ENCODE measurements around the gene KRTAP20-1. TPM values are rescaled to one million over a fixed set of nuclear protein-coding genes. Genes with fewer than 3 reads are reported as not detected.

KRTAP20-1 gene
- total RNA-seq, 1 experiment from 2014 or later, result not detected

DNA sequence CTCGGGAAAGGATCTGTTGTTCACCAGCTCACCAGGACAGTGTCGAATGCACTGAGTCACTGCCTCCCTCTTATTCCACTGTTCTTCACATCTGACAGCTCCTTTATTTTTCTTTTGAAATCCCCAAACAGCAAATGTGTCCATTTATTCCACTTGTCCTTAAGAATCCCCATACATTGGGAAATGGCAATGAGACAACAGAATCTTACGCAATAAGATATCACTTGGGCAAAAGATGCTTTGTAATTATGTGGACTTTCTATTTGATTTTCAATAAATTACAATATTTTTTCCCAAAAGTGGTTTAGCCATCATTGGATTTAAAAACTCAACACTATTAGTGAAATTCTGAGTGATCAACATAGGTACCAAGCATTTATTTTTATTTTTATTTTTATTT lies 22.5 kb downstream of the KRTAP20-1 start:
- Histone ChIP-seq H3K27me3 (ENCODE audit: insufficient read depth, low read length) (no peaks in the 10 kb centered on the region), H2AFZ (ENCODE audit: low read length) (no peak overlapping the region), H3K9me3 (ENCODE audit: control insufficient read depth, low read depth, low read length) (no peaks in the 10 kb centered on the region), H2BK5ac (ENCODE audit: insufficient read length, low read length) (no peak overlapping the region), H3K4me1 (ENCODE audit: insufficient read depth, low read length) (no peaks in the 10 kb centered on the region), H3K79me1 (ENCODE audit: insufficient read depth, low read depth, low read length, poor library complexity, severe bottlenecking) (no peaks in the 10 kb centered on the region), H4K5ac (ENCODE audit: insufficient read length, low read depth, low read length) (no peak overlapping the region), H3K4me2 (ENCODE audit: insufficient read depth, insufficient read length, low read length) (no peak overlapping the region), H2BK15ac (ENCODE audit: low read depth, low read length) (no peak overlapping the region), H4K8ac (replicated peaks; ENCODE audit: insufficient read length, low read depth, low read length) (no peak overlapping the region), H3K79me2 (ENCODE audit: insufficient read depth, low read length) (no peaks in the 10 kb centered on the region), H2BK20ac (ENCODE audit: low read depth, low read length, poor library complexity, severe bottlenecking) (no peak overlapping the region), H3K4ac (ENCODE audit: low read depth, low read length) (no peak overlapping the region), H3K18ac (ENCODE audit: insufficient read length, low read depth, low read length) (no peak overlapping the region), H3K23me2 (ENCODE audit: insufficient read length, low read depth, low read length, poor library complexity, severe bottlenecking) (no peaks in the 10 kb centered on the region), H3K9ac (ENCODE audit: extremely low read depth, insufficient read length, low read length) (no peak overlapping the region), H3K56ac (ENCODE audit: insufficient read length, low read depth, low read length) (no peak overlapping the region), H4K91ac (ENCODE audit: insufficient read length, low read depth, low read length) (no peak overlapping the region), H3T11ph (ENCODE audit: low read length) (no peak overlapping the region), H4K20me1 (ENCODE audit: control insufficient read depth, insufficient read depth, insufficient read length) (no peaks in the 10 kb centered on the region), H3K14ac (ENCODE audit: insufficient read depth, low read length) (no peak overlapping the region), H2BK120ac (ENCODE audit: low read depth, low read length, poor library complexity, severe bottlenecking) (no peak overlapping the region), H3K27ac (ENCODE audit: insufficient read length, low read depth, low read length) (no peak overlapping the region), H2AK5ac (ENCODE audit: insufficient read length, low read length) (no peak overlapping the region), H2BK12ac (ENCODE audit: insufficient read length, low read depth, low read length) (no peak overlapping the region), H3K23ac (ENCODE audit: insufficient read length, low read depth, low read length) (no peak overlapping the region)
- peaks cover 0 to 24% of the 10 kb centered on the region in 2 experiments; a peak in 2 of 5 replicates for H3K9me3 Mint-ChIP-seq
- no peaks in the 10 kb centered on the region for H3K4me1 Mint-ChIP-seq
- WGBS (ENCODE audit: extremely low coverage, insufficient read length, low lambda C conversion rate), result no CpG with 5 or more reads among the region's 3 CpGs
- H3K27ac Mint-ChIP-seq, result no peak overlapping the region
- H3K27me3 Mint-ChIP-seq (ENCODE audit: low read depth), result no peaks in the 10 kb centered on the region; the same call in 1 of the 2 replicates
- peaks cover 0 to 19% (median 0%) of the 10 kb centered on the region in 3 experiments; a peak in 2 of 7 replicates for H3K36me3 Mint-ChIP-seq (ENCODE audit: insufficient read depth in 1 of 3, low read depth in 3 of 3)
- no peak overlapping the region for H3K4me3 Mint-ChIP-seq
- no peak for DNase-seq
- TF ChIP-seq, protein P1, sequence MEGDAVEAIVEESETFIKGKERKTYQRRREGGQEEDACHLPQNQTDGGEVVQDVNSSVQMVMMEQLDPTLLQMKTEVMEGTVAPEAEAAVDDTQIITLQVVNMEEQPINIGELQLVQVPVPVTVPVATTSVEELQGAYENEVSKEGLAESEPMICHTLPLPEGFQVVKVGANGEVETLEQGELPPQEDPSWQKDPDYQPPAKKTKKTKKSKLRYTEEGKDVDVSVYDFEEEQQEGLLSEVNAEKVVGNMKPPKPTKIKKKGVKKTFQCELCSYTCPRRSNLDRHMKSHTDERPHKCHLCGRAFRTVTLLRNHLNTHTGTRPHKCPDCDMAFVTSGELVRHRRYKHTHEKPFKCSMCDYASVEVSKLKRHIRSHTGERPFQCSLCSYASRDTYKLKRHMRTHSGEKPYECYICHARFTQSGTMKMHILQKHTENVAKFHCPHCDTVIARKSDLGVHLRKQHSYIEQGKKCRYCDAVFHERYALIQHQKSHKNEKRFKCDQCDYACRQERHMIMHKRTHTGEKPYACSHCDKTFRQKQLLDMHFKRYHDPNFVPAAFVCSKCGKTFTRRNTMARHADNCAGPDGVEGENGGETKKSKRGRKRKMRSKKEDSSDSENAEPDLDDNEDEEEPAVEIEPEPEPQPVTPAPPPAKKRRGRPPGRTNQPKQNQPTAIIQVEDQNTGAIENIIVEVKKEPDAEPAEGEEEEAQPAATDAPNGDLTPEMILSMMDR (conservative IDR thresholded peaks at IDR 0.05), result no peak

All from H9 (cell line).